Hepatocyte (in vitro differentiated cells): ENCODE data around the gene MCAM.

Experiments
- EZH2 ChIP-seq: fragments of 200-600 bp; sonication (generic); IDR thresholded peaks from 2 replicates; pipeline ENCODE4 v1.6.1; 2016; ENCODE audit warnings: antibody characterized with exemption, mild to moderate bottlenecking, borderline replicate concordance
- TF ChIP-seq, protein P1 (sequence below): fragments of 200-600 bp; sonication (generic); IDR thresholded peaks from 2 replicates; pipeline ENCODE4 v1.5.1; 2016; ENCODE audit warnings: antibody characterized with exemption, mild to moderate bottlenecking; ENCODE audit not compliant: poor library complexity

- TF ChIP-seq, protein P1, sequence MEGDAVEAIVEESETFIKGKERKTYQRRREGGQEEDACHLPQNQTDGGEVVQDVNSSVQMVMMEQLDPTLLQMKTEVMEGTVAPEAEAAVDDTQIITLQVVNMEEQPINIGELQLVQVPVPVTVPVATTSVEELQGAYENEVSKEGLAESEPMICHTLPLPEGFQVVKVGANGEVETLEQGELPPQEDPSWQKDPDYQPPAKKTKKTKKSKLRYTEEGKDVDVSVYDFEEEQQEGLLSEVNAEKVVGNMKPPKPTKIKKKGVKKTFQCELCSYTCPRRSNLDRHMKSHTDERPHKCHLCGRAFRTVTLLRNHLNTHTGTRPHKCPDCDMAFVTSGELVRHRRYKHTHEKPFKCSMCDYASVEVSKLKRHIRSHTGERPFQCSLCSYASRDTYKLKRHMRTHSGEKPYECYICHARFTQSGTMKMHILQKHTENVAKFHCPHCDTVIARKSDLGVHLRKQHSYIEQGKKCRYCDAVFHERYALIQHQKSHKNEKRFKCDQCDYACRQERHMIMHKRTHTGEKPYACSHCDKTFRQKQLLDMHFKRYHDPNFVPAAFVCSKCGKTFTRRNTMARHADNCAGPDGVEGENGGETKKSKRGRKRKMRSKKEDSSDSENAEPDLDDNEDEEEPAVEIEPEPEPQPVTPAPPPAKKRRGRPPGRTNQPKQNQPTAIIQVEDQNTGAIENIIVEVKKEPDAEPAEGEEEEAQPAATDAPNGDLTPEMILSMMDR = no peak
- TF ChIP-seq EZH2 = no peak
Observed at GRCh38 chr11:119309411-119309810, 7.5 kb downstream of the MCAM start.
